Measurements from ENCODE around the gene SPINT2. TPM values are rescaled to one million over a fixed set of nuclear protein-coding genes. Genes with fewer than 3 reads are reported as not detected.

SPINT2 gene, protein sequence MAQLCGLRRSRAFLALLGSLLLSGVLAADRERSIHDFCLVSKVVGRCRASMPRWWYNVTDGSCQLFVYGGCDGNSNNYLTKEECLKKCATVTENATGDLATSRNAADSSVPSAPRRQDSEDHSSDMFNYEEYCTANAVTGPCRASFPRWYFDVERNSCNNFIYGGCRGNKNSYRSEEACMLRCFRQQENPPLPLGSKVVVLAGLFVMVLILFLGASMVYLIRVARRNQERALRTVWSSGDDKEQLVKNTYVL
- not detected in 2 replicates for total RNA-seq

DNA sequence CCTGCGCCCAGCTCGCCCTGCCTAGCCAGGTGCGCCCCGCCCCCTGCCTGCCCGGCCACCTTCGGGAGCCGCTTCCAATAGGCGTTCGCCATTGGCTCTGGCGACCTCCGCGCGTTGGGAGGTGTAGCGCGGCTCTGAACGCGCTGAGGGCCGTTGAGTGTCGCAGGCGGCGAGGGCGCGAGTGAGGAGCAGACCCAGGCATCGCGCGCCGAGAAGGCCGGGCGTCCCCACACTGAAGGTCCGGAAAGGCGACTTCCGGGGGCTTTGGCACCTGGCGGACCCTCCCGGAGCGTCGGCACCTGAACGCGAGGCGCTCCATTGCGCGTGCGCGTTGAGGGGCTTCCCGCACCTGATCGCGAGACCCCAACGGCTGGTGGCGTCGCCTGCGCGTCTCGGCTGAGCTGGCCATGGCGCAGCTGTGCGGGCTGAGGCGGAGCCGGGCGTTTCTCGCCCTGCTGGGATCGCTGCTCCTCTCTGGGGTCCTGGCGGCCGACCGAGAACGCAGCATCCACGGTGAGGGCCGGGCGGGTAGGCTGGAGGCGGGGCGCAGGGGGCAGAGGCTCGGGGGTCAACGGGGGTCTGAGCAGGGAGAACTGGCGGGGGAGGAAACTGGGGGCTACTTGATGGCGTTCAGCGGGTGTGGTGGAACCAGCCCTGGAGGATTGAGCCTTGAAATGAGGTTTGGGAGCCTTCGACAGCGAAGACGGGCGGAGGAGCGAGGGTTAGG is at the start of gene SPINT2:
TSS of gene SPINT2 (plus strand) at position 88 of the 727 bp plus-strand sequence. CDS start at position 408, 320 bp downstream.

DNA sequence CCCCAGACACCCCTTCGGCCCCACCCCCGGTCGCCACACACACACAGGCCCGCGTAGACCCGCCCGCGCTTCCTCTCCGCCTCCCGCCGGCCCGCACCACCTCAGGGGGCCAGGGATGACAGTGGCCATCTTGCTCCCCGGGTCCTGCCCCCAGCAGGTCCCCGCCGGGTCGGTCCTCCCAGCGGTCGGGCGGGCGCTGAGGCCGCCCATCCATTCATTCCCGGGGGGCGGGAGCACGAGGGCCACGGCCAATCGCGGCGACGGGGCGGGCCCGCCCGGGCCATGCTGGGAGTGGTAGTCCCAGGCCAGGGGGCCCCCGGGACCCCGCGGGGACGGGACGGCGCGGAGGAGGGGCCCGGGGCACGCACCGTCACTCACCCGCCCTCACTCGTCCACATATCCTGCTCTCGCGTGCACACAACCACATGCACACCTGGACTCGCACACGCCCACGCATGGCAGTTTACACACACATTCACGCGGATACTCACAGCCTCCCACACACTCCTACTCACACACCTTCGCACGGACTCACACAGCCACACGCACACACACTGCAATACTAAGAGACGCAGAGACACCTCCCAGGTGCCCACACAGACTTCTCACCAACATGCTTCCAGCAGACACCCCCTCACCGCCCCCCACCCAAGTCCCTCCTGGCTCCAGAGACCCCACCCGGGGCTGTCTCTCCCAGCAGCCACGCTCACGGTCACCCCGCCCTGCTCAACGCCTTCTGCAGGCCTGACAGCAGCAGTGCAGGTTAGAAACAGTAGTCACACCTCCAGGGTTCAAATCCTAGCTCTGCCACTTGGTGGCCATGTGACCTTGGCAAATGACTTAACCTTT is 40.1 kb upstream of the SPINT2 start, which contains the start of gene DPF1:
TSS of gene DPF1 (minus strand) at position 209 of the 849 bp plus-strand sequence. CDS start at position 129, 80 bp downstream.

DNA sequence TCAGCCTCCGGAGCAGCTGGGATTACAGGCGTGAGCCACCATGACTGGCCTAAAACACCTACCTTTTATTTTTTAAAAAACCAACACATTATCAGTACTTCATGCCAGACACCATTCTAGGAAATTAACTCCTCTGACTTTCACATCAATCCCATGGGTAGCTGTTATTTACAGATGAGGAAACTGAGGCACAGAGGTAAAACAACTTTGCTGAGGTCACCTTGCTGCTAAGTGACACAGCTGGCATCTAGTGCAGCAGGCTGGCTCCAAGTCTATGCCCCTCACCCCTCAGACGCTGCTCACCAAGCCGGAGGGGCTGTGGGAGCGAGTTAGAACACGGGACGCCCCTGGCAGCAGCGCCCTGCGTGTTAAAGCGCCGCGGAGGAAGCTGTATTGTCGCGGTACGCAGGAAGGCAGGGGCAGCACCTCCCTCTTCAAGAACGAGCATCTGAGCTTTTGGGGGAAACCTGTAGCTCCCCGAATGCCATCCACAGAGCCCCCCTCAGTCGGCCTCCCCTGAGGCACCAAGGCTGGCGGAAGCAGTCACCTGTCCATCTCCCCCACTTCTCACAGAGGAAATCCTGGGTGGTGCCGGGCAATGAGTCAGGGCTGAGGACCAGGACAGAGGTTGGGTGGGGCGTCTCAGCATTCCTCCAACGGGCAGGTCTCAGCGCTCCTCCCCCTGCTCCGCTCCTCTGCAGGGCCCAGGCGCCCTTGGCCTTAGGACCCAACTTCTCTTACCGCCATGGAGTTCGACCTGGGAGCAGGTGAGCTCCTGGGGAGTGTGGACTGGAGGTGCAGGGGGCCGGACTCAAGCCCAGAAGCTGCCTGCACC is 39.4 kb downstream of the SPINT2 start, which contains the start of gene C19orf33:
TSS of gene C19orf33 (plus strand) at position 735 of the 835 bp plus-strand sequence. CDS start at position 746, 11 bp downstream.

DNA sequence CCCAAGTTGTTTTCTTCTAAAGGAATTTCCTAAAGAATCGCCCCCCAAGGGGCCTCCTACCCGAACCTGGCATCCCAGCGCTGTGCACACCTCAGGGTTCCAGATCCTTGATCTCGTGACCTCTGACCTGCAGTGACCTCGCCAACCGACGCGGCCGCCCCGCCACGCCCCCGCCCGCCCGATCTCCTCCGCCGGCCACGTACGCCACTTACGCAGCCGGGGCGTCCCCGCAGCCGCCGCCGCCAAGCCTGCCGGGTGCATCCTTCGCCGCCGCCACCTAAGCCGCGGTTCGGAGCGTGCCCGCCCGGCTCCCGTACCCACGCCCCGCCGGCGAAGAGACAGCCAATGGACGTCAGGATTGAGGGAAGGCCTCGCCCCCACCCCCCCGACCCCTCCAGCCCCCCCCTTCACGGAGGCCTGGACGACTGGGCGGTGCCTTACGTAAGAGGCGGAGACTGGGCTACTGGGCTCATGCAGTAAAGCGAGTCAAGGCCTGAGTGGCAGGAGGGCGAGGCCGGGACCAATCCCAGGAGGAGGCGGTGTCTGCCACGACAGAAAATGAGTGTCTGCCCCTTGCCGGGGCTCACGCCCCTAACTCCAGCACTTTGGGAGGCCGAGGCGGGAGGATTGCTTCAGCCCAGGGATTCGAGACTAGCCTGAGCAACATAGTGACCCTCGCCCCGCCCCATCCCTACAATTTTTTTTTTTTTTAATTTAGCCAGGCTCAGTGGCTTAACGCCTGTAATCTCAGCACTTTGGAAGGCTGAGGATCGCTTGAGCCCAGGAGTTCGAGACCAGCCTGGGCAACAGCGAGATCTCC is 51.5 kb downstream of the SPINT2 start, which contains the start of gene YIF1B:
TSS of gene YIF1B (minus strand) at position 291 of the 820 bp plus-strand sequence. CDS start at position 261, 30 bp downstream.

DNA sequence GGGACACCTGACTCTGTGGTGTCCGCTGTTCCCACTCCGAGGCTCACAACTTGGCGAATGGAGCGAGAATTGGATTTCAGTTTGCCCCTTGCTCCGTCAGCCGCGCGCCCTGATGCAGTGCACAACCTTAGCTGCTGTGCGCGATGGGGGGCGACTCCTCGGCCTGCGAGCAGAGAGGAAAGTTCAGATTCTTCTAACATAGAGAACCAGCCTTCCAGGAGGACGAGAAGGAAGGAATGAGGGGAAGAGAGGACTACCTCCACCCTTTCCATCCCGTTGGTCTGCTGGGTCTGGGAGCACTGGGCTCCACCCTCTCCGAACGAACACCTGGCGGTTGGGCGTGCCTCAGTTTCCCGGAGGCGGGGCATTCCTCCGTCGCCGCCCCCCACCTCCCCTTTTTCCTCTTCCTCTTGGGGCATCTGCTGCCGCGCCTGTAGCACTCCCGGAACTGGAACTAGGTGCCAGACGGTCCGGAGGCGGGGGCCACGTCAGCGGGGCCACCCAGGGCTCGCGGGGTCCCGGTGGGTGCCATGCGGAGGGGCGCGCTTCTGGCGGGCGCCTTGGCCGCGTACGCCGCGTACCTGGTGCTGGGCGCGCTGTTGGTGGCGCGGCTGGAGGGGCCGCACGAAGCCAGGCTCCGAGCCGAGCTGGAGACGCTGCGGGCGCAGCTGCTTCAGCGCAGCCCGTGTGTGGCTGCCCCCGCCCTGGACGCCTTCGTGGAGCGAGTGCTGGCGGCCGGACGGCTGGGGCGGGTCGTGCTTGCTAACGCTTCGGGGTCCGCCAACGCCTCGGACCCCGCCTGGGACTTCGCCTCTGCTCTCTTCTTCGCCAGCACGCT is 55.3 kb downstream of the SPINT2 start, which contains the start of gene KCNK6:
TSS of gene KCNK6 (plus strand) at position 425 of the 838 bp plus-strand sequence. CDS start at position 531, 106 bp downstream.

Other genes with a start within 250 kb of the SPINT2 start
- gene DPF1, start 40.4 kb upstream of the SPINT2 start, total RNA-seq = 0.24 TPM in 1 of 2 replicates, not detected in the other
- 0.44 and 8.5 TPM in 2 replicates for gene PPP1R14A, start 8.2 kb upstream of the SPINT2 start, total RNA-seq
- gene C19orf33, start 39.7 kb downstream of the SPINT2 start, total RNA-seq = not detected in 2 replicates
- gene YIF1B, start 51.4 kb downstream of the SPINT2 start, total RNA-seq = 36.3 and 39.9 TPM in 2 replicates
- gene KCNK6, start 55.3 kb downstream of the SPINT2 start, total RNA-seq = 2.3 and 2.8 TPM in 2 replicates
- 0.37 TPM in 1 of 2 replicates, not detected in the other for gene CATSPERG, start 71.3 kb downstream of the SPINT2 start, total RNA-seq
- 134 and 204 TPM in 2 replicates for gene PSMD8, start 110.0 kb downstream of the SPINT2 start, total RNA-seq
- 0.49 and 2.1 TPM in 2 replicates for gene GGN, start 123.5 kb downstream of the SPINT2 start, total RNA-seq
- 1.4 and 2.1 TPM in 2 replicates for gene SPRED3, start 124.1 kb downstream of the SPINT2 start, total RNA-seq
- gene FAM98C, start 138.5 kb downstream of the SPINT2 start, total RNA-seq = 14.0 and 26.8 TPM in 2 replicates
- gene RASGRP4, start 161.6 kb downstream of the SPINT2 start, total RNA-seq = not detected in 2 replicates
- gene RYR1, start 169.1 kb downstream of the SPINT2 start, total RNA-seq = under 0.01 TPM in 1 of 2 replicates, not detected in the other